DMS79 treated with DMSO at 0.1 percent for 48 hours (cell line): Measurements from ENCODE around the gene AASDHPPT.

Experiments
- DNase-seq: peaks from one replicate; lab custom pipeline; 2025; lab: John Stamatoyannopoulos, UW

The AASDHPPT gene

DNA sequence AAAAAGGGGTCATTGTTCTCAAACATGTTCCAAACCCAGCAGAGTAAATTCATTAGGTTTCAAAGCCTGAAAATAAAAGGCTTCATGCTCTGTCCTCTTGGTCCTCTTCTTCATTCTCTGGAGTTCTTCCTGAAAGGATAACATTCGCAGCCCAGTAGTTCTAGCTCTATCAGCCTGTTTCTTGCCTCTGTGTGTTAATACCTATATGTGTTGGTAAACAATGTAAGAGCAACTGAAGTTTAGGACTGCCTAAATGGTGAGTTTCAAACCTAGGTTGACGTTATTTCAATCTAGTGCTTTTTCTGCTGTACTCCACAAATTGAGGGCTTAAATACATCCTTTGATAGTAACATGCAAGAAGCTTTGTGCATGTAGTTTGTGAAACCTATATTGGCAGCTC, 9.4 kb downstream of the AASDHPPT start:
- no peak for DNase-seq

DNA sequence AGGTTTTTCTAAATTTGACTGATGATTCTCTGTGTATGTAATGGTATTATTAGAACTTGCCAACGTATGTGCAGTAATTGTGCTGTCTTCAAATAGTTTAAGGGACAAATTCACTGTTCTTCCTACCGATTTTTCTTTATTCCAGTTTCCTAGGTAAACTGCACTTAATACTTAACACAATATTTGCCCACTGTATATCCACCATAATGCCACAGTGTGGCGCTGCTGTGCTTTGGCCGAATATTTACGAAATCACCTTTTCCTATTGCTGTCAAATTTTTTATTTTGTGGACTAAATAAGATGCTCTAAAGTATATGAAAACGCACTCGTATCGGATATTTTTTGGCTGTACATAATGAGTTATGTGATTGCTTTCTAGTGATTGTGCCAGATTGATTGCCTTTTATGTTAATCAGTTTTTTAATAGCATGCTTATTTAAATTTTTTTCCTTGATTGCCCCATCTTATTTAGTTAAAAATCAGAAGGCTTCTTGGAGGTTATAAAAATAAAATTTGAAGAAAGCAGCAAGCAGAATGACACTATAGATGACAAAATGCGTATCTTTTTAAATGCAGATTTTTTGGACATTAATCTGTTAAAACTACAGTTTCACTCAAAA, 10.5 kb downstream of the AASDHPPT start:
- peak; percentile 5 for DNase-seq

DNA sequence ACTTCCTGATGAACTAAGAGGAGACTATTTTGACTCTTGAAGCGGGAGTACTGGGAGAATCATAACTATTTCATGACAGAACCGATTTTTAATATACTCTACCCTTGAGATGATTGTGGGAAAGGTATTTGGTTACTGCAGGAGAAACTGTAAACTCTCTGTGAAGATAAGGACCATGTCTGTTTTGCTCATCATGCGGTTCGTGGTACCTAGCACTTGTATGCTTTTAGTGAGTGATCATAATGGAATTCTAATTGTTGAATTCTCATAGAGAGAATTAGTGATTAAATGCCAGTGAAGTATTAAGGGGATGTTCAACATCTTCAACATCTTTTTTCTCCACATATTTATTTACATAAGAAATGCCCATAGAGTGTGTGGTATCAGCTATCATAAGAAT, 11.4 kb downstream of the AASDHPPT start:
- no peak for DNase-seq

DNA sequence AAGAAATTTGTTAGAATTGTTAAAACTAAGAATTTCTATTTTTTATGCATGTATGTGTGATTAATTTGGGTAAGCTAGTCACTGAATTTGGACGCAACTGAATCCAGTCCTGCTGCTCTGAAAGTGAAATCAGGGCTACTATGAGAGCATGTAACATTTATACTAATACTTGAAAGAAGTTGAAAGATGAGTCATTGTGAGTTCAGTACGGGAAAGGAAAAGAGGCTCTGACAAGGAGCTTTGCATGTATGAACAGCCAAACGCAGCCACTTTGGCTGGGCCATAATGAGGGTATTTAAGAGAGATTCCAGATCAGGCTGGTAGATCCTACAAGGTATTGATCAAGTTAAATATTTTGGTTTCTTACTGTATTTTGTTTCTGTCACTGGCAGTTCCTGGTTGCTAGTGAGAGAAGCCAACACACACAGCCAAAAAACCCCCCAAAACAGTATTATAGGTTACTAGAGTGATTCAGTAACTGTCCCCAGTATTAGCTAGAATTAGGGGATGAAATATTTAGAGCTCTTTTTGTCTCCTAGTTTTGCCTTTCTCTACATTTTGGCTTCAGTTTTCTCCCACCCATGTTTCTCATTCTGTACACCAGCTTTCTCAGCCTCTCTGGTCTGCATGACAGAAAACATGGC, 14.1 kb downstream of the AASDHPPT start:
- no peak for DNase-seq

DNA sequence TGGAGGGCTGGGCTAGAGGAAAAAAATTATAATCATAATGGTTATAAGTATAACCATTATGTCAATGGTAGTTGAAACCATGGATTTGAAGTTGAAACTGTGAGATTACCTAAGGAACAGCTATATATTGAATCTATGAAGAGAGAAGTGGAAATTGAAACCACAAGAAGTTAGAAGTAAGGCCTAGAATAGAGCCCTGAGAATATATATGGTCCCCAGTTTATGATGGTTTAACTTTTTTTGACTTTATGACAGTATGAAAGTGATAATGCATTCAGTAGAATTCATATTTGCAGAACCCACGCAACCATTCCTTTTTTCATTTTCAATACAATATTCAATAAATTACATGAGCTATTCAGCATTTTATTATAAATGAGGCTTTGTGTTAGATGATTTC, 15.0 kb downstream of the AASDHPPT start:
- DNase-seq, result no peak

DNA sequence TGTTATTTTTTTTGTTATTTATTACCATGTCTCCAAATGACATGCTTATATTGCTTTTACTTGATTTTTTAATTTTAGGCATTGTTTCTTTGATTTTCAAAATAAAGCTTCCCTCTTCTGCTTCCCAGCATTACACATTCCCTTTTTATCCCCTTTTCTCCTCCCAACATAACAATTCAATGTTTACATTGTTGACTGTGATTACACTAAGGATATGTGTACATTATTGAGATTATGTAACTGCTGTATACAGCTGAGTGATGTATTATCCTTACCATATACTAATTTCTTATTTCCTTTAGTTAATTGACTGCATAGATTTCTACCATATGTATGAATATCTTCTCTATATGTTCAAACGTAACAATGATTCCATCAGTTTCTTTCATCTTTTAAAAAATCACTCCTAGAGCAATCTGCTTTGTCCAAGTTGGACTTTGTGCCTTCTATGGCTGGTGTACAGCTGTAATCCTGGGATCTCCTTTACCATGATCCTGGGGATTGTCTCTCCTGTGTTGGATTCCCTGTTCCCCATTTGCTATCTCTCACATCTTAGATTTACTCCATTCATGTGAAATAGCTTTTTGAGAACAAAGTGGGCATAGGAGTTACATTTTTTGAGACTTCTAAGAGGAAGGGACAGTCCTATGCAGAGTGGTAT, 21.6 kb downstream of the AASDHPPT start:
- DNase-seq, result no peak

DNA sequence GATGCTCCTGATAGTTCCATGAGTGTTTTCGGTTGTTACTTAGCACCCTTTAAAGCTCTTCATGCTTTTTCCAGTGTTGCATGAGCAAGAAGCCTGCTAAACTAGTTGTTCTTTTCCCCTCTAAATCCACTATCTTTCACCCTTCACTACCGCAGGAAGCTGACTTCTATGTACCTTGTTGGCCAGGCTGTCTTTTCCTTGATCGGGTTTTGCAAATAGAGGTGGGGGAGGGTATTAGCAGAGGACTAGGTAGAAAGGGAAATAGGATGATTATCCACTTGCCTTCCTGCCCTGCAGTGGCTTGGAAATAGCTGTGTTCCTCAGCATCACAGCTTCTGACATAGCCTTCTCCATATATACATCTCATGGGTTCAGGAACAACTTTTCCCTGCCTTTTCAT, 23.9 kb downstream of the AASDHPPT start:
- DNase-seq, result no peak

DNA sequence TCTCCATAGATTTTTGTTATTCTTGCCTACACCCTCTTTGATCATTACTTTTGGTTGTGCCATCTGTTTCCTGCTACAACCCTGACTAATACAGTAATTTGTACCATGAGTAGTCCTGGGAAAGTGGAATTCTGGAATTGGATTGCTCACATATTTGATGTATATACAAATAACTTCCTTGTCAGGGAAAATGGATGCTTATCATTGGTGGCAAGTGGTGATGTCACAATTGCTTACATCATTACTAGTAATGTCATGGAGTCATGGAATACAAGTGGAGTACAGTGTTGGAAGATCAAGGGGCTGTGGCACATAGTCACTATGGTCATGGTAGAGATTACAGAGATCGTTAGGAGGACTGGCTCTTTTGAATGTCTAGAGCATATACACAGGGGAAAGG, 24.4 kb downstream of the AASDHPPT start:
- no peak for DNase-seq

DNA sequence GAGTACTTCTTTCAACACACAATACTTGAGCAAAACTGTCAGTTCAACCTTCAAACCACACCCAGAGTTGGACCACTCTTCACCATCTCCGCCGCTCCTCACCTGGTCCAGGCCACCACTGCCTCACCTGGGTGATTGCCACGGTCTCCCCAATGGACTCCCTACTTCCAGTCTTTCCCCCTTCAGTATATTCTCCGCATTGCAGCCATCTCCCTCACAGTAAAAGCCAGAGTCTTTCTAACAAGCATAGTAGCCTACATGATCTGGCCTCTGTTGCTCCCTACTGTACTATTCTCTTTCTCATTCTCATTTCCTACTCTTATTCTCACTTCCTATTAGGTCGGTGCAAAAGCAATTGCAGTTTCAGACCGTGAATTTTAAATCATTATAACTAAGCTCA, 28.5 kb downstream of the AASDHPPT start:
- DNase-seq, result no peak

DNA sequence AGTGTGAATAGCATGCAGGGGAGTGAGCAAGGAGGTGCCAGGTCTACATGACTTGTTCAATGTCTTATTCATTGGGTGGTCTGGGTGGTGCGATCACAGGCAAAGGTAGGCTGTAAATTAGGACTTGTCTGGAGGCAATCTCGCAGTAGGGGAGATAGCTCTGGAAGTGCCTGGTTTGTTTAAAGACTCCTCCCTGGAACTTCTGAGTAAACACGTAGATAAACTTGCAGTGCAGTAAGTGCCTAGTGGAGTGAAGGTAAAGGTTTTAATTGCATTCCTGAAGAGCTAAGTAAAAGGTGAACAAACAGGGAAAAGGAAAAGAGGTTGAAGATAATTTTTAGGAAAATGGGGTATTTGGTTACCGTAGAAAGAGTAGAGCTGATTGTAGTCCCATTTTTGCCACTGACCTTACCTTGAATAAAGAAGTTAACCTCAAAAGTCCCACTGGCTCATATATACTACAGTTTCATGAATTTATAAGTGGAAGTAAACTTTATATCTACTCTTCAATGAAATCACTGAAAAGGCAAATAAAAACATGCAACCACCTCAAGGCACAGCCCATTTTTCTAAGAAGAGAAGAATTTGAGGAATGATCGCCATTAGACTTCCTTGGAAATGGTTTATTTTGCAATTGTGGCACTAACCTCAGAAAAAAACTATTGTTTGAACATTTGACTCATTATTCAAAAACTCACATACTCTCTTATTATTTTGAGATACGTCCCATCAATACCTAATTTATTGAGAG, 44.3 kb downstream of the AASDHPPT start:
- no peak for DNase-seq

DNA sequence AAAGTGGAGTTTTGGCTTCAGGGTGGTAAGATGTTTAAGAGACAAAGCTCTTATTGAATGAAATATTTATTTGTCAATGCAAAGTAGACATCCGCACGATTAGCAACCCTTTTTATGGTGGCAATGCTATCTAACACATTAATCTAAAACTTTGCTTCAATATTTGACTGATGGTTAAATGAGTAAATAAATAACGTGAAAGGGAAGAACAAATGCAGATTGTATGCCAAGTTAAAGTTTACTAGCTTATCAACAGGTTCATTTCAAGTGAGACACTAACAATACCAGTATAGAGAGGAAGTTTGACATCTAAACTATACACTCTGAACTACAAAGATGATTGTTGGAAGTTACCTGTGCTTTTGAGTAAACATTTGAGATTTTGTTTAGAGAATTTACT, 50.1 kb downstream of the AASDHPPT start:
- no peak for DNase-seq

DNA sequence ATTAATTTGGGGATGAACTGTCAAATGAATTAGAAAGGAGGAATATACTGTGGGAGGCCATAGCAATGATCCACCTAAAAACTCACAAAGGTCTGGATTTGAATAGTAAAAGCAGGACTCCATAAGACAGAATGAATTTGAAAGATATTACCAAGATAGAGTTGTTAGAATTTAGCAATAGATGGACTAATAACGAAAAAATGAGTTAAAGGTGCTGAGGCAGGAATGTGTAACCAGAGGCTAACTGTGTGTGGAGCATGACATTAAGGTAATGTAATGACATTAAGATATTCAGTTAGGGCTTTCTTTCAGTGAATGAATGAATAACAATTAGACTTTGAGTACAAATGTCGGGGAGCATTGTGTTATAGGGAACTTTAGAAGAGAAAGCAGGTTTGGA, 51.3 kb downstream of the AASDHPPT start:
- DNase-seq, result no peak

DNA sequence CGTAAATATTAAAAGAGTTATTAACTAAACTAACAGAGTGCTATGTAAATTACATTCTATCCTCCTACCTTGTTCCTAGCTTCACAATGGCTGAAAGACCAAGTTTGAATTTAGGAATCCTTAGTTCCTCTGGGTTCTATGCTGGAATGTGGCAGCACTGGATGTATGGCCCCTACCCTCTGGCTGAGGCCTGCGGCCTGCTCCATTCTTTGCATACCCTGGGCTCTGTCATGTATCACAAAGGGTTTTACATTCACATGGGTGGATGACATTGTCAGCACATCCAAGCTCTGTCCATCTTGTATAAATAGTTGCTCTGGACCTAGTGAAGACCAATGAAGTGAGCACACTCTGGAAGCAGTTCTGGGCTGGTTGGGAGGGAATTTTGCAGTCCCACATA, 54.5 kb downstream of the AASDHPPT start:
- DNase-seq, result no peak

DNA sequence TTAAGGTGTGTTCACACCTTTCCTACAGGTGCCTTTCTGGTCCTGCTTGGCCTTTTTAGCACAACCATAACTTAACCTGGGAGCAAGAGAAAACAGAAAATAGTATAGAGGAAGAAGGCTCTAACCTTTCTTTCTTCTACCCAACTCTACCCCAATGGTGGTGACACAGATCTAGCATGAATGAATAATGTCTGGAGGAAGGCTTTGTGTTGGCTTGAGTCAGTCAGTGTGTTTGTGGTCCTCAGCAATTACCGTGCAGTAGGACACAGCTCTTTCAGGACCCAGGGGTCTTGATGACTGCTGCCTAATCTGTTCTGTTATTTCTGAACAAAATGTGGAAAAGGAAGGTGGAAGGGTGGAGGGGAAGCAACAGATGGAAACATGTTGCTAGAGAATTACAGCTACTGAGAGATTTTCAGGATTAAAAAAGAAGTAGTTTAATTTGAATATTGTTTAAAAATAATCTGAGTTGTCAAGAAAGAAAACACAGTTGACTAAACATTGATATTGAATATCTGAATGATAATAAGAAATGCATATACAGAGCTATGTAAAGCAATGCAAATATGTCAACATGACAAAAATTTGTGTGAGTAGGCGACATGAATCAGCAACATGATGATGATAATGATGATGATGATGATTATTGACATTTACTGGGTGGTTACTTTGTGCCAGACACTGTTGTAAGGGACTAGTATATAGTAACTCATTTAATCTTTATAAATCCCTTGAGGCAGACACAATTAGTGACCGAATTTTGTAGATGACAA, 55.3 kb downstream of the AASDHPPT start:
- no peak for DNase-seq

DNA sequence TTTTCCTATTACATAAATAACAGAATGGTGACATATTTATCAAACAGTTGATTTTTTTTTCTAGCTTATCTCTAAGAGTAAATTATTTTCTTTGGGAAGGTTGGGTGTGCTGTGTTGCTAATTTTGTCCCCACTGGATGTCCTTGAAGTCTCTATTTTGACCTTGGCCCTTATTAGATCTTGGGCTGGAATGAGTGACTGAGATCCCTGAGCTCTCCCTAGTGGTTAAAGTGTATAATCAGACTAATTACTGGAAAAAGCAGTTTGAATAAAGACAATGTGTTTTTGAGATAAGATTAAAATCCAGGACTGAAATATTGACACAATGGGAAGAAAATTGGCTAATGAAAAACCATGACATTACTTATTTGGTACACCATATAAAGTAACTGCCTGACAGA, 56.1 kb downstream of the AASDHPPT start:
- no peak for DNase-seq

DNA sequence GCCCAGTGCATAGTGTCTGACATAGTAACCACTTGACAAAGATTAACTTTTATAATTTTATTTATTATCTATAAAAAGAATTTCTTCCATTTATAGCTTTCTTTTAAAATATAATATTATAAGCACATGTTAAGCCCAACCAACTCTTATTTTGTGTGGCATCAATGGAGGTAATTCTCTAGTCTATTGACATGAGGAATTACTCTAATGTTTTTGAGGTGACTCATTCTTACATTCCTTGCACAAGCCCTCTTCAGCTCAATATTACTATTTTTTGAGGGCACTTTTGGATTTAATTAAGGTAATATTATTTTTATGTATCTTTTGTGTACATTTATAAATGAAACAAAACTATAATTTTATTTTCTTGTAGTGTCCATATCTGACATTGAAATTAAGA, 59.6 kb downstream of the AASDHPPT start:
- no peak for DNase-seq

DNA sequence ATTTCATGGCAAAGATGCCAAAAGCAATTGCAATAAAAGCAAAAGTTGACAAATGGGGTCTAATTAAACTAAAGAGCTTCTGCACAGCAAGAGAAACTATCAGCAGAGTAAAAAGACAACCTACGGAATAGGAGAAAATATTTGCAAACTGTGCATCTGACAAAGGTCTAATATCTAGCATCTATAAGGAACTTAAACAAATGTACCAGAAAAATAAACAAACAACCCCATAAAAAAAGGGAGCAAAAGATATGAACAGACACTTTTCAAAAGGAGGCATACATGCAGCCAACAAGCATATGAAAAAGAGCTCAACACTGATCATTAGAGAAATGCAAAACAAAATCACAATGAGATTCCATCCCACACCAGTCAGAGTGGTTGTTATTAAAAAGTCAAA, 60.3 kb downstream of the AASDHPPT start:
- DNase-seq, result no peak
